HS-27A (cell line): ENCODE measurements around the gene SMARCA5.
A peak's percentile ranks its signal among the peaks of the same experiment; 100 is the strongest.

Experiments
- DNase-seq: peaks from one replicate; pipeline ENCODE4 v3.0.0-alpha.2; 2012; ENCODE audit warnings: low read depth, missing footprints

Gene SMARCA5

DNA sequence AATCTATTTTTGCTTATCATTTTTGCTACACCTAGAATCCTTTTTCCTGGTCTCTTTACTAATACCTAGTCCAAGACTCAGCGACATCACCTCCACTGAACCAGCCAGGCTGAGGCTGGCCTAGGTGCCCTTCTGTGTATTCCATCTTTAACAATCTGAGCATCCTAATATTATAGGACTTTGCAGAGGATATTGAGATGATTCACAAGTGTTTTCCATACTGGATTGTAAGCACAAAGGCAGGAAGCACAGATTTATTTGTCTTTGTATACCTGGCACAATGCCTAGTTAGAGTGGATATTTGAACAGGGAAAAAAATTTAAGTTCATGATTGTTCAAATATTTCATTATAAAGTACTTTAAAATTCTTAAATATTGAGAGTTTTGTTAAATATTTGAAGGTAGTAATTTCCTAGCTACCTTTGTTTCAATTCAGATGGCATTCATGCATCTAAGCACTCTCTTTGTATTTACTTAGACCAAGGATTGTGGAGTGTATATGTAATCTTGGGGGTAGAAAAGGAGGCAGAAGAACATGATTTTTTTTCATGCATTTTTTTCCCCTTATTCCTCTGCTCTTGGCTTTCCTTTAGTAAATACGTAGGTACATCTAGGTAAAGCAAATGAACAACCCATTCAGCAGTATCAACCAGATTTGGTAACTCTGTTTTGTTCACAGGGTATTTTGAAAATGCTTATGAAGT is 18.4 kb downstream of the SMARCA5 start:
- no peak for DNase-seq

DNA sequence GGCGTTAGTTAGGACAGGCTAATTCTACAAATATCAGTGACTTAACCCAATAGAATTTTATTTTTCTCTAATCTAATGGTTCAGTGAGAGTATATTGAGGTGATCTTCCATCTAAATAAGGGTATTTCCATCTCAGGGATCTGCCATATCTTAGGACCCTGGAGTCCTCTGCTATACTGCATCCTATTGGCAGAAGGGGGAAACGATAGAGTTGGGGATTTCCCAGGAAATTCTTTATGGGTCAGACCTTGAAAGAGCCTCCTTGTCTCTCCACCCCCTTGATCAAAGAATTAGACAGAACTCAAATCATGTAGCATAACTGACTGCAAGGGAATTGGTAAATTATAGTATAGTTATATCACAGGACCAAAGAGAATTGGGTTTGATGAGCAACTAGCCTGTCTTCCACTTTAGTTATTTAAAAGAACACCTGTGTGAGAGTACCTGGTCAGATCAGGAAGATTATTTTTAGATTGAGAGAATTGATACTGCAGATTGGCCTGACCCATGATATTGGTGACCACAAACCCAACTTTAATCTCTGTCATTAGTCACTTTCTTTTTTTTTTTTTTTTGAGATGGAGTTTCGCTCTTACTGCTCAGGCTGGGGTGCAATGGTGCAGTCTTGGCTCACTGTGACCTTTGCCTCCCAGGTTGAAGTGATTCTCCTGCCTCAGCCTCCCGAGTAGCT is 25.6 kb downstream of the SMARCA5 start:
- DNase-seq, result no peak

DNA sequence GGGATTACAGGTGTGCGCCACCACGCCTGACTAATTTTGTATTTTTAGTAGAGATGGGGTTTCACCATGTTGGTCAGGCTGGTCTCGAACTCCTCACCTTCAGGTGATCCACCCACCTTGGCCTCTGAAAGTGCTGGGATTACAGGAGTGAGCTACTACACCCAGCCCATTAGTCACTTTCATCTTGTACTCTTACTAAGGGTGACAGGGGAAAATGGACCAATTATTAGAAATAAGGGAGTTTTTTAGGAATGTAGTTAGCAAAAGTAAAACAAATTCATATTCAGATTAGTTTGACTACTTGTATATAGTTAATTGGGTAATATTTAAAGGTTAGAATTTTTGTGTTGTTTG is 26.1 kb downstream of the SMARCA5 start:
- DNase-seq, result no peak

DNA sequence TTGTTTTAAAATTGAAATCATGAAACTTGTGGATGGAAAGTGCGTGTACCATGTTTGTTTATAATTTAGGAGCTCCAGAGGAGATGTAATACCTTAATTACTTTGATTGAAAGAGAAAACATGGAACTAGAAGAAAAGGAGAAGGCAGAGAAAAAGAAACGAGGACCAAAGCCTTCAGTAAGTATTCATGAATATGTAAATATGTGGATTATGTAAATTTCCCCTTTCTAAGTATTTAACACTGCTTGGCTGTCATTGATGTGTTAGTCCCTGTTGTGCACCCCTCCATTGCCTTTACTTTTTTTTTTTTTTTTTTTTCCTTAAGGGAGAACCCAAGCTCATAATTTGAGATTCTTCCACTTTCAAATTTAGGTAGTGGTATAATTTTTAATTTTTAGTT is 36.4 kb downstream of the SMARCA5 start:
- DNase-seq, result no peak

DNA sequence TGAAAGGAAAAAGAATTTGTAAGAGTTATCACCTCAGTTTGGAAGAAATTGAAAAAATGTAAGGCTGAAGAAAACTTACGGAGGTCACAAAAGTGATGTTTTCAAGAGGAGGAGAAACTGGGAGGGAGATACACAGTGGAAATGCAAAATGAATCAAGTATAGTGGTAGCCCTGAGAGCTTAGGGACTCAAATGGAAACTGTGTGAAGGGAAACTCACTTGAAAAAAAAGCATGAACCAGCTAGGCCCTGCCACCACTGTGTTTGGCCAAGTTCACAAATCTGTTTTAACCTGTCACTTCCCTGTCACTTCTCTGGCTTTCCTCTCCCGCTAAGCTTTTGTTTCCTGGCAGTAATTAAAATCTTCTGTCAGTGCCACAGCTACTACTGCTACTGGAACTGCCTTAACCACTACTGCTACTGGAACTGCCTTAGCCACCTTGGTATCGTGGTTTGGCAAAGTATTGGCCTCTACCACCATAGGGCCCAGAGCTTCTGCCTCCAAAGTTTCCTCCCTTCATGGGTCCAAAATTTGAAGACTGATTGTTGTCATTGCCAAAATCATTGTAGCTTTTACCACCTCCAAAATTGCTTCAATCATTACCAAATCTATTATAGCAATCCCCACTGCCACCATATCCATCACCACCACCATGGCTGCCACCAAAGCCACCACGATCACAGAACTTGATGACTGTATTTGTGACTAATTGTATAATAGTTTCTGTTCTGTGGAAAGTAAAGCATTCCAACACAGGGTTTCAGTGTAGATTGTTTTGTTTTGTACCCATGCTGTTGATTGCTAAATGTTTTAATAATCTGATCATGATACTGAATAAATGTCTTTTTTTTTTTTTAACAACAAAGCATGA is 41.5 kb downstream of the SMARCA5 start:
- no peak for DNase-seq

DNA sequence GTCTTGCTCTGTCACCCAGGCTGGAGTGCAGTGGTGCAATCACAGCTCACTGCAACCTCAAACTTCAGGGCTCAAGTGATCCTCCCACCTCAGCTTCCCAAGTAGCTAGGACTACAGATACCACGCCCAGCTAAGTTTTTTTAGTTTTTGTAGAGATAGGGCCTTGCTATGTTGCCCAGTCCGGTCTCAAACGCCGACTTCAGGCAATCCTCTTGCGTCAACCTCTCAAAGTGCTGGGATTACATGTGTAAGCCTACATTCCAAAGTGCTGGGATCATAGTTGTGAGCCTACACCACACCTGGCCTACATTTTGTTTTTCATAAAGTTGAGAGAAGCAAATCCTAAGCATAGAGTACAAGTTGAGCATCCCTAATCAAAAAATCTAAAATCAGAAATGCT is 42.2 kb downstream of the SMARCA5 start:
- DNase-seq, result no peak

DNA sequence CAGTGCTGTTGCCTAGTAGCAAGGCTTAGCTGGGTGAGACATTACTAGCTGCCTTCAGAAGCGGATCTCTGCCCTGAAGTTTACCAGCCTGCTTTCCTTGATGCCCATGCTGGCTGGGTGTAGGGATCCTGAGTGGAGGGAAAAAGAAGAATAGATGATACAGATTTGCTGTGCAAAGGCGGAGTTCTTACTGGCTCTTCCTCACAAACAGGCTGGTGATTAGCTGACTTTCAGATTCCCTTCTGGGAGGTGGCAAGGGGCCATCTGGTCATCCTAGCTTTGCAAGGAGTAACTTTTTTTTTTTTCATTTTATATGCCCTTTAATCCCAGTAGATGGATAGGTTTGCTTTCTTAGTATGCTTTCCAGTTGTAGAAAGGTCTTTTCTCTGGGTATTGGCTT is 44.8 kb downstream of the SMARCA5 start:
- DNase-seq, result no peak

DNA sequence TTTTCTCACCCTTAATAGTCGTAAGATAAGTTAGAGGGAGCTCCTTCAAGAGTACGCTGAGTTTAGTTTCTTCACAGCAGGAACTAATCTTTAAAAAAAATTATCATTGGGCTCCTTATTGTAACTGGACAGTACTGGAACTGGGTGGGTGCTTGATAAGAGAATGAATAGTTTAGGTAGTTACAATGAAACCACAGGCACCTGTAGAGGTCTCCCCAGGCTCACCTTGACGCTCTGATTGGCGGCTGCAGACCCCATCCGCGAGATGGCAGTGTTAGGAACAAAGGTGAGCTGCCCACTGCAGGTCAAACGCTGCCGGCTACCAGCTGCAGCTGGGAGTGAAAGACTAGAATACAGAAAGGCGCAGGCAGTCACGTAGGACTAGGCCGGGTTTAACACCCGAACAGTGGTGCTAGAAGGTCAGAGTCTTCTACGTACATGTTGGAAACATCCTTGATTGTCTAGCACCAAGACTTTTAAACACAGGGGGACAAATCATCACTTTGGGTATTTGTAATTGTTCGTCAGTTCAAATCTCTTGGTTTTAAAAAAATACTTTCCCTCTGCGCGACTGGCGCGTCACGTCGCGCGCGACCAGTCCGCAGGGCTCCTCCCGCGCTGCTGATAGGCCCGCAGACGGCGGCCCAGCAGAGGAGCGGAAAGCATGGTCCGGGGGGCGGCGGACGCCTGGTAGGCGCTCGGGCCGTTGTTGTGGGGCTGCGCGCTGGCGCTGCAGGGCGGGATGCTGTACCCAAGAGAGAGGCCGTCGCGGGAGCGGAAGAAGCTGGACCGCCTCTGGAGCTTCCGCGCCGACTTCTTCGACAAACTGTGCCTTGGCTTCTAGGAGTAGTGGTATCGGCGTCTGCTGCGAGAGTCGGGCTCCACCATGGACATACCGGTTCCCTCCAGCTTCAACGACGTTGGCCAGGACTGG is 45.6 kb downstream of the SMARCA5 start:
- DNase-seq, result no peak

DNA sequence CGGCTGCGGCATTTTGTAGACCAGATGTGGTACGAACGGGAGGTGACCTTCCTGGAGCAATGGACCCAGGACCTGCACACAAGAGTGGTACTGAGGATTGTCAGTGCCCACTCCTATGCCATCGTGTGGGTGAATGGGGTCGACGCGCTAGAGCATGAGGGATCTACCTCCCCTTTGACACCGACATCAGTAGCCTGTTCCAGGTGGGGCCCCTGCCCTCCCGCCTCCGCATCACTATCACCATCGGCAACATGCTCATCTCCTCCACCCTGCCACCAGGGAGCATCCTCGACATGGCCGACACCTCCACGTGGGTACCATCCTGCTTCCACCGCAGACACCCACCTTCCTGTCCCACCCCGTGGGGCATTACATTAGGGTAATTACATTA is 46.2 kb downstream of the SMARCA5 start:
- no peak for DNase-seq

DNA sequence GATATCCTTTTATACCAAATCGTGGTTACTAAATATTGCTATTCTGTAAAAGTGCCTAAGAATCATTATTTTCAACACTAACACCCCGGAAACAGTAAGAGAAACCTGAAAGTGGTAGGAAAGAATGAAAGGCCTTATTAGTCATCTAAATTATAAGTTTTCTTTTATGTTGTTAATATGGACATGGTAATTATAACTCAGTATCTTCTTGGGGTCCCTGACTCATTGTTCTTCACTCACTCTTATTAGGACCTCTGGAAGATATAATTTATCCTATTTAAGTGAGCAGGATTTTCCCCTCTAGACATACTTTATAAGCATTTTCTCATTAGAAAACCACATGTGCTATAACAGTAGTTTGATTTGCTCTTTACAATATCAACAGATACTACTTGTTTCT is 51.0 kb downstream of the SMARCA5 start:
- DNase-seq, result no peak

DNA sequence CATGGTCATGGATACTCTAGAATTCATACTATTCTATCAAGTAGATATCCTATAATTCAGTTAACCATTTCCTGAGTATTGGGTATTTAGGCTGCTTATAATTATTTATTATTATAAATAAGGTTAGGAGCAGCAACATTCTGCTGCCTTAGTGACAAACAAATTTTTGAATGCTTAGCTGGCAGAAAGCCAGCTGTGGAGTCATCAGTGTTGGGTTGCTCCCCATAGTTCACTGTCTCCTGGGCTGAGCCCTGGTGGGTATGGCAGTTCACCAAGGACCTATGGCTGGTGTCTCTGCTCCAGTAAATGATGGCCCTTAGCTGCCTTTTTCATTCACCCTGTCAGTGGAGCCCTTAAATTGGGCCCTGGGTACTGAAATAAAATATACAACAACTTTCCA is 61.8 kb downstream of the SMARCA5 start:
- DNase-seq, result no peak

DNA sequence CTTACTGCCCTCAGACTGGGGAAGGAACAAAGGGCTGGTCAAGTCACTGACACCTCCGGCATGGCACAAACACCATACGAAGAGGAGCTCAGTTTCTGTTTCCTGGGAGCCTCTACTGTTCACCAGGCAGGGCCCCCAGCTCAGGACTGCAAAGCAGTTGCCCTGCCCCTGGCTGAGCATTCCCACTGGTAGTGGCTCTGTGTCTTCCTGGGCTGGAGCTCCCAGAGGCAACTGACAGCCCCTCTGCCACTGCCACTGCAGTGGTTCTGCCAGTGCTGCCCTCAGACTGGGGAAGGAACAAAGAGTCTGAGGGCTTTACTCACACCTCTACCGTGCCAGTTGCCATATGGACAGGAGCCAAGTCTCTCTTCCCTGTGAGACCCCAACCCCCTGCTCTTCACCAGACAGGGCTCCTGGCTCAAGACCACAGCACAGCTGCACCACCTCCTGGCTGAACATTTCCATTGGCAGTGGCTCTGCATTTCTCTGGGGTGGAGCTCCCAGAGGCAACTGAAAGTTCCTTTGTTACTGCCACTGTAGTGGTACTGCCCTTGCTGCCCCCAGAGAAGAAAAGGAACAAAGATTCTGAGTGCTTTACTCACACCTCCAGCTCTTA is 67.9 kb downstream of the SMARCA5 start:
- DNase-seq, result no peak

DNA sequence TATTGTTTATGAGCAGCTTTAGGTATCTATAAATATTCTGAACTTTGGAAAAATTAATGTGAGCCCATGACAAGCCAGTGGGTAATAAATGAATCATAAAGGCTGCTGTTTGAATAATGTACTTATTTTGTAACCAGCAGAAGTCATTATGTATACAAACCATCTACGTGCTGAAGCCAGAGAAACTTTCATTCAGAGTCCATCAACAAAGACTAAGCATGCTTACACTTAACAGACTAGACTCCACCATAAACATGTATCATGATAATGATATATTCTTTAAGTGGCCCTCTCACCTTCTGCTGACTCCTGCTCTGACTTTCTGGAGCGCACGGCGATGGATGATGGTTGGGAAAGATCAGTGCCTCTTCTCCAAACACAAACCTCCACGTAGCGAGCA is 72.0 kb downstream of the SMARCA5 start:
- no peak for DNase-seq

DNA sequence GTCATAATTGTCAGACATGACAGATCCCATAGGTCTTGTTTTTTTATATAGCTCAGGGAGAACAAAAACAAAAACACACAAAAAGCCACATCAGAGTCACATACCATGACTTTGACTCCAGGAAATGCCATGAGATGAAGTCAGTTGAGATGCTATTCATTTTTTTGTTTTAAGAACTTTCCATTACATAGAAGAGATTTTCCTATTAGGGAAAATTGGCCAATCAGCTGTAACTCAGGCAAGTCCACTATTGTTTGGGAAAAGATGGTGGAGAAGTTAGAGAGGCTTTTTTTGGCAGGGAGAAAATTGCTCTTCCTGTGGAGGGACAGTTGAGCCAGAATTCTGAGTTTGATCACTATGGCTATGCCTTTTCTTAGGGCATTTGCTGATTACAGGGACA is 72.6 kb downstream of the SMARCA5 start:
- peak; percentile 47 for DNase-seq

DNA sequence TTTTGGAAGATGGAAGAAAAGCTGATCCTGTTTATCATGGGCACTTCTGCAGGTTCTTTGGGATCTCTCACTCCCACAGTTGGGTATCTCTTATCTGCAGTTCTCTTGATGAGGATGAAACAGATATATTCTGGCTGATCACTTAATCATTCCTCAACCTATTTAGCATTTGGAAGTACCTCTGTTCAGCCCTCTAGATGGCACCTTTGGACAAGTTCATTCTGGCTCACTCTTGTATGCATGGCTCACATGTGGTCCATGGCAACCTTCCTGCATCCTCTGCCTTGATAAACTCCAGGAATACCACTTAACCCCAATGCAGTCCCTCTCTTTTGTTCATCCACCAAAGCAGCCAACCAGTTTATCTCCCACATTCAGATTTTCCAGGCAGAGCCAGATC is 74.2 kb downstream of the SMARCA5 start:
- DNase-seq, result no peak

DNA sequence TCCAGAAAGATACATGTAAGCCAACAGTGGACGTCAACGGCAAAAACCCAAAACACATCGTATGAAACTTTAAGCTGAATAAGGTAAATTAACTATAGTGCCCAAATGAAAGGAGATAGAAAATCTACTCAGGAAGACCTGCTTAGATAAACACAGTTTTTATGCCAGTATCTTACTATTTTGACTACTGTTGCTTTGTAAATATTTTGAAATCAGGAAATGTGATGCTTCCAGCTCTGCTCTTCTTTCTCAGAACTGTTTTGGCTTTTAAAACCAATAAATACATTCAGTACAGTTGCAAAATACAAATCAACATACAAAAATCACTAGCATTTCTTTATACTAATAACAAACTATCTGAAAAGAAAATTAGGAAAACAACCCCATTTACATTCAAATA is 83.8 kb downstream of the SMARCA5 start:
- no peak for DNase-seq

DNA sequence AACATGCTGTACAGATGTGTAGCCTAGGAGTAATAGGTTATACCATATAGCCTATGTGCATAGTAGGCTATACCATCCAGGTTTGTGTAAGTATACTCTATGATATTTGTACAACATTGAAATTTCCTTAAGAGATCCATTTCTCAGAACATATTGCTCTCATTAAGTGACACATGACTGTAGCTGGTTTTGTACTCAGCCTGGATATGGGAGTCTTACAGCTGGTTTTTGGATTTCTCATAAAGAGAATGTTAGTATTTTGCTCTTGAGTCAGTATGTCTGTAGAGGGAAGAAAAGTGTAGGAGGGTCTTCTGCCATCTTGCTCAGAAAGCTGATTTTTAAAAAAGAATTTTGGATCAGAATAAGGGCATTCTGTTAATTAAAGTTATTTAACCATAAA is 85.3 kb downstream of the SMARCA5 start:
- no peak for DNase-seq

DNA sequence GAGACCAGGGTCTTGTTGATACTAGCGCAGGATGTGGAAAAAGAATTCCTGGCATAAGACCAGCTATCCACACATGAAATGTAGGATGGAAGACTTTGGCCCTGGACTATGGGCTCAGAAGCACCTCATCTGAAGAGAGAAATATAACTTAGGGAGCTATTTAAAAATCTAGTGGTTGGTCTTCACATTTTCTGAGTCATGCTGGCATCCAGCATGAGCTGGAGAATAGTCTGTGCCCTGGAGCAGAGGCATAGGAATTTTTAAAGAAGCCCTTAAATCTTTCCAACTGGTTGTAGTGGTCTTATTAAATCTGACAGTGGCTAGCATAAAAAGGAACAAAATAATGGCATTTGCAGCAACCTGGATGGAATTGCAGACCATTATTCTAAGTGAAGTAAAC is 86.3 kb downstream of the SMARCA5 start:
- no peak for DNase-seq

DNA sequence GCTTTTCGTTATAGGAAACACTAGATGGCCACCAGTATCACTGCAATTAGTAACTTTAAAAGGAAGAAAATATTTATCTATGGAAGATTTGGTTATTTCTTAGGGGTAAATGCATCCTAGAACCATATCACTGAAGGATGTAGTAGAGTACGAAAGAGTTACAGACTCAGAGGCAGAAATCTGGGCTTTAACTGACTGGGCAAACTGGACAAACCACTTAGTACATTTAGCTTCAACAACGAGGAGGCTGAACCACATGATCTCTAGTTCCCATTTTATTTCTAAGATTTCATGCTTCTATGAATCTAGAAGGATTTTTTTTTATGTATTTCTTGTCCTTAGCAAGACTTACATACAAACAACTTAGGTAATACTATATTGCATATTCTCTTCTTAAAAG is 93.0 kb downstream of the SMARCA5 start:
- DNase-seq, result no peak
